Calu3 (cell line): ENCODE results near the gene FAM221A. TPM values are rescaled to one million over a fixed set of nuclear protein-coding genes. Genes with fewer than 3 reads are reported as not detected.
A peak's percentile ranks its signal among the peaks of the same experiment; 100 is the strongest.
"Not testable (repeated sequence)": the region's sequence is repeated elsewhere in the genome, so short reads cannot be mapped to it uniquely, and the experiment has no call there.

Experiments used
- BruUV-seq: library from RNA; stranded (reverse); fragments of 400-500 nt; replicated peaks from 2 replicates; lab custom pipeline; 2021; lab: Mats Ljungman, UMichigan
- CTCF ChIA-PET: fragments of 300-600 bp; sonication (Branson Sonifier 250); formaldehyde crosslinking; loops from one replicate; lab custom pipeline; 2022; ENCODE audit warnings: antibody characterized with exemption; lab: Charles Lee
- DNase-seq: peaks from one replicate; pipeline ENCODE4 v3.0.0; 2022
- H3K27ac Mint-ChIP-seq: one replicate; pipeline ENCODE4 v1.8.0; 2022; ENCODE audit warnings: mixed read lengths; ENCODE audit not compliant: unreplicated experiment
- H3K27me3 Mint-ChIP-seq: one replicate; pipeline ENCODE4 v1.8.0; 2022; ENCODE audit warnings: mixed read lengths; ENCODE audit not compliant: unreplicated experiment
- H3K36me3 Mint-ChIP-seq: one replicate; pipeline ENCODE4 v1.8.0; 2022; ENCODE audit warnings: mild to moderate bottlenecking, moderate library complexity, mixed read lengths; ENCODE audit not compliant: insufficient read depth, unreplicated experiment
- H3K4me1 Mint-ChIP-seq: one replicate; pipeline ENCODE4 v1.8.0; 2022; ENCODE audit warnings: mild to moderate bottlenecking, low read depth, mixed read lengths; ENCODE audit not compliant: unreplicated experiment
- H3K4me3 Mint-ChIP-seq: one replicate; pipeline ENCODE4 v1.8.0; 2022; ENCODE audit warnings: mild to moderate bottlenecking, low read depth, moderate library complexity, mixed read lengths; ENCODE audit not compliant: unreplicated experiment
- H3K9me3 Mint-ChIP-seq: one replicate; pipeline ENCODE4 v1.8.0; 2022; ENCODE audit warnings: low read depth, mixed read lengths; ENCODE audit not compliant: unreplicated experiment
- CTCF ChIP-seq: fragments of 200-600 bp; IDR thresholded peaks from one replicate; pipeline ENCODE4 v1.8.0; 2022; ENCODE audit warnings: antibody characterized with exemption; ENCODE audit not compliant: unreplicated experiment
- intact Hi-C: fragments of 100-400 bp; cut with micrococcal nuclease; formaldehyde crosslinking; loops from one replicate; pipeline ENCODE4 v1.10.0; 2022; ENCODE audit not compliant: unreplicated experiment
- total RNA-seq: library from RNA; stranded (reverse); gene quantifications from 2 replicates; pipeline ENCODE4 v1.2.3, GENCODE V29; 2022

FAM221A gene
- total RNA-seq, 1 experiment from 2014 or later, result 25.2 TPM

GRCh38 chr7:23715099-23715498 lies 35.1 kb downstream of the FAM221A start:
- Mint-ChIP-seq H3K9me3 (no peaks in the 10 kb centered on the region), H3K4me3 (no peak overlapping the region), H3K27ac (no peak overlapping the region), H3K4me1 (peaks cover 32% of the 10 kb centered on the region), H3K27me3 (no peaks in the 10 kb centered on the region), H3K36me3 (no peaks in the 10 kb centered on the region)
- DNase-seq, result no peak
- TF ChIP-seq CTCF, result no peak
- no TSS peak for BruUV-seq
- CTCF ChIA-PET, result no interaction called here
- intact Hi-C loops, result loop anchor here (2.0 kb wide), 1 partner anchor 148 kb away; no protein-coding TSS in a partner anchor

DNA sequence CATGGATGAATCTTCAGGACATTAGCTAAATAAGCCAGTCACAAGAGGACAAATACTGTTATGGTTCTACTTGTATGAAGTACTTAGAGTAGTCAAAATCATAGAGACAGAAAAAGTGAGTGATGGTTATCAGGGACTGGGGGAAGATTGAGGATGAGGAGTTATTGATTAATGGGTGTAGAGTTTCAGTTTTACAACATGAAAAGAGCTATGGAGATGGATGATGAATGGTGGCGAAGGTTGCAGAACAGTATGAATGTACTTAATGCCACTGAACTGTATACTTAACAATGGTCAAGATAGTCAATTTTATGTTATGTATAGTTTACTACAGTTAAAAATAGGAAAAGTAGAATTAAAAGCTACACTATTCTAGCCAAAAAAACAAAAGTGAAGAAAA lies 37.8 kb downstream of the FAM221A start:
- no peak overlapping the region for H3K4me3 Mint-ChIP-seq
- peaks cover 14% of the 10 kb centered on the region for H3K4me1 Mint-ChIP-seq
- H3K27me3 Mint-ChIP-seq, result no peaks in the 10 kb centered on the region
- peaks cover 3% of the 10 kb centered on the region for H3K36me3 Mint-ChIP-seq
- DNase-seq, result no peak
- H3K27ac Mint-ChIP-seq, result no peak overlapping the region
- CTCF ChIA-PET, result no interaction called here
- BruUV-seq, result no TSS peak
- no peak for TF ChIP-seq CTCF
- intact Hi-C loops, result no loop called here
- no peaks in the 10 kb centered on the region for H3K9me3 Mint-ChIP-seq

- BruUV-seq, result no TSS peak
- CTCF ChIA-PET, result interaction anchor here (0.6 to 1.3 kb wide), 4 partner anchors 8 to 1161 kb away, joined by 3 to 8 read pairs (median 5); no protein-coding TSS in a partner anchor
- H3K27me3 Mint-ChIP-seq, result no peaks in the 10 kb centered on the region
Measured at GRCh38 chr7:23721456-23721855, 41.5 kb downstream of the FAM221A start.

DNA sequence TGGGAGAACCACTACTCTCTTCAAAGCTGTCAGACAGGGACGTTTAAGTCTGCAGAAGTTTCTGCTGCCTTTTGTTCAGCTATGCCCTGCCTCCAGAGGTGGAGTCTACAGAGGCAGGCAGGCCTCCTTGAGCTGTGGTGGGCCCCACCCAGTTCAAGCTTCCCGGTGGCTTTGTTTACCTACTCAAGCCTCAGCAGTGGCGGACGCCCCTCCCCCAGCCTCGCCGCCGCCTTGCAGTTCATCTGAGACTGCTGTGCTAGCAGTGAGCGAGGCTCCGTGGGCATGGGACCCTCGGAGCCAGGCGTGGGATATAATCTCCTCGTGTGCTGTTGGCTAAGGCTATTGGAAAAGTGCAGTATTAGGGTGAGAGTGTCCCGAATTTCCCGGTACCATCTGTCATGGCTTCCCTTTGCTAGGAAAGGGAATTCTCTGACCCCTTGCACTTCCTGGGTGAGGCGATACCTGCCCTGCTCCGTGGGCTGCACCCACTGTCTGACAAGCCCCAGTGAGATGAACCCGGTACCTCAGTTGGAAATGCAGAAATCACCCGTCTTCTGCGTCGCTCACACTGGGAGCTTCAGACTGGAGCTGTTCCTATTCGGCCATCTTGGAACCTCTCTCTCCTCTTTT lies 42.7 kb downstream of the FAM221A start:
- H3K27ac Mint-ChIP-seq, result peak overlapping the region; percentile 66
- H3K4me3 Mint-ChIP-seq, result peak overlapping the region; percentile 73
- BruUV-seq, H3K4me1 Mint-ChIP-seq, H3K36me3 Mint-ChIP-seq, intact Hi-C loops, H3K9me3 Mint-ChIP-seq, H3K27me3 Mint-ChIP-seq: not testable (repeated sequence)
- CTCF ChIA-PET, result interaction anchor here (0.6 to 1.3 kb wide), 2 partner anchors 9 to 36 kb away, joined by 4 to 8 read pairs; no protein-coding TSS in a partner anchor
- peak; percentile 73 for DNase-seq

More at GRCh38 chr7:23721456-23721855, 41.5 kb downstream of the FAM221A start:
- Mint-ChIP-seq H3K9me3 (no peaks in the 10 kb centered on the region), H3K36me3 (peaks cover 5% of the 10 kb centered on the region), H3K4me1 (peaks cover 8% of the 10 kb centered on the region), H3K4me3 (no peak overlapping the region), H3K27ac (no peak overlapping the region)
- intact Hi-C loops, result no loop called here
- TF ChIP-seq CTCF, result no peak
- DNase-seq, result no peak

DNA sequence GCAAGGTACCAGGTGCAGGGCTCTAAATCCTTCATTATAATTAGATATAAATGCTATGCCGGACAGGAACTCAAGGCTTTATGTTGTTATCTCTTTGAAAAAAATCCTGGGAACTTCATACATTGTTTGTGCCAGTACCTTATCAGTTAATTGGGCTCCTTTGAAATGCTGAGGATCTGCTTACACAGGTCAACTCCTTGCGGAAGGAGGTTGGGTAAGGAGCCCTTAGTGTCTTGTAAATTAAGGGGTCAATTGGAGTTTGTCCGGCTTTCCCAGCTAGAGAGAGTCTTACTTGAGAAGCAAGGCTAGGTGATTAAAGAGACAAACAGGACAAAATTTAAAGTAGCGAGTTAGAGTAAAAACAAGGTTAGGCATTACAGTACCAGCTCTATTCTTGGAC lies 44.1 kb downstream of the FAM221A start:
- H3K4me3 Mint-ChIP-seq, H3K9me3 Mint-ChIP-seq, H3K27me3 Mint-ChIP-seq, BruUV-seq, DNase-seq, H3K36me3 Mint-ChIP-seq, intact Hi-C loops, H3K27ac Mint-ChIP-seq, H3K4me1 Mint-ChIP-seq: not testable (repeated sequence)
- CTCF ChIA-PET, result interaction anchor here (0.6 to 1.2 kb wide), 3 partner anchors 11 to 899 kb away, joined by 3 to 4 read pairs (median 4); no protein-coding TSS in a partner anchor
